Measurements from ENCODE around the gene GSAP.
"Not testable (repeated sequence)": the region's sequence is repeated elsewhere in the genome, so short reads cannot be mapped to it uniquely, and the experiment has no call there.

Gene GSAP

GRCh38 chr7:77284005-77284404 lies 132.1 kb downstream of the GSAP start:
- Histone ChIP-seq H3K27ac (ENCODE audit: low read depth, low read length) (no peak overlapping the region), H3K27me3 (ENCODE audit: control insufficient read depth, insufficient read depth, low read length) (no peaks in the 10 kb centered on the region), H3K36me3 (ENCODE audit: control insufficient read depth, insufficient read depth, low read length) (no peaks in the 10 kb centered on the region), H3K4me1 (ENCODE audit: control insufficient read depth, insufficient read depth, low read length) (no peaks in the 10 kb centered on the region), H3K4me3 (ENCODE audit: low read depth, low read length) (no peak overlapping the region), H3K9me3 (ENCODE audit: control insufficient read depth, insufficient read depth, low read depth, low read length) (no peaks in the 10 kb centered on the region; the same call in 1 of the 2 replicates), H3K9ac (ENCODE audit: low read length) (no peak overlapping the region)

GRCh38 chr7:77282897-77283296 lies 133.3 kb downstream of the GSAP start:
- Histone ChIP-seq H3K27ac (ENCODE audit: low read depth, low read length) (no peak overlapping the region), H3K4me1 (ENCODE audit: control insufficient read depth, insufficient read depth, low read length) (no peaks in the 10 kb centered on the region), H3K9ac (ENCODE audit: low read length) (no peak overlapping the region), H3K27me3 (ENCODE audit: control insufficient read depth, insufficient read depth, low read length) (no peaks in the 10 kb centered on the region), H3K4me3 (ENCODE audit: low read depth, low read length) (no peak overlapping the region), H3K9me3 (ENCODE audit: control insufficient read depth, insufficient read depth, low read depth, low read length) (no peaks in the 10 kb centered on the region; the same call in 1 of the 2 replicates), H3K36me3 (ENCODE audit: control insufficient read depth, insufficient read depth, low read length) (no peaks in the 10 kb centered on the region)

- Histone ChIP-seq H3K4me3 (ENCODE audit: low read depth, low read length) (no peak overlapping the region), H3K36me3 (ENCODE audit: control insufficient read depth, insufficient read depth, low read length) (no peaks in the 10 kb centered on the region), H3K27me3 (ENCODE audit: control insufficient read depth, insufficient read depth, low read length) (no peaks in the 10 kb centered on the region), H3K27ac (ENCODE audit: low read depth, low read length) (no peak overlapping the region), H3K9ac (ENCODE audit: low read length) (no peak overlapping the region), H3K4me1 (ENCODE audit: control insufficient read depth, insufficient read depth, low read length) (no peaks in the 10 kb centered on the region), H3K9me3 (ENCODE audit: control insufficient read depth, insufficient read depth, low read depth, low read length) (no peaks in the 10 kb centered on the region; the same call in 1 of the 2 replicates)
These were observed 134.2 kb downstream of the GSAP start for GRCh38 chr7:77281780-77282478.

- Histone ChIP-seq H3K4me1 (ENCODE audit: control insufficient read depth, insufficient read depth, low read length) (no peaks in the 10 kb centered on the region), H3K27ac (ENCODE audit: low read depth, low read length) (no peak overlapping the region), H3K9me3 (ENCODE audit: control insufficient read depth, insufficient read depth, low read depth, low read length) (no peaks in the 10 kb centered on the region), H3K9ac (ENCODE audit: low read length) (no peak overlapping the region), H3K27me3 (ENCODE audit: control insufficient read depth, insufficient read depth, low read length) (no peaks in the 10 kb centered on the region), H3K36me3 (ENCODE audit: control insufficient read depth, insufficient read depth, low read length) (no peaks in the 10 kb centered on the region), H3K4me3 (ENCODE audit: low read depth, low read length) (no peak overlapping the region)
These were observed 140.0 kb downstream of the GSAP start for GRCh38 chr7:77276120-77276519.

- not testable (repeated sequence) for H3K4me3 ChIP-seq (ENCODE audit: low read depth, low read length); H3K4me1 ChIP-seq (ENCODE audit: control insufficient read depth, insufficient read depth, low read length); H3K9ac ChIP-seq (ENCODE audit: low read length); H3K27ac ChIP-seq (ENCODE audit: low read depth, low read length); H3K36me3 ChIP-seq (ENCODE audit: control insufficient read depth, insufficient read depth, low read length); H3K27me3 ChIP-seq (ENCODE audit: control insufficient read depth, insufficient read depth, low read length); H3K9me3 ChIP-seq (ENCODE audit: control insufficient read depth, insufficient read depth, low read depth, low read length)
These were observed 140.5 kb downstream of the GSAP start for GRCh38 chr7:77275663-77276062.

GRCh38 chr7:77271766-77272165 lies 144.4 kb downstream of the GSAP start:
- H3K27me3 ChIP-seq (ENCODE audit: control insufficient read depth, insufficient read depth, low read length): no peaks in the 10 kb centered on the region
- no peaks in the 10 kb centered on the region for H3K4me1 ChIP-seq (ENCODE audit: control insufficient read depth, insufficient read depth, low read length)
- no peaks in the 10 kb centered on the region for H3K36me3 ChIP-seq (ENCODE audit: control insufficient read depth, insufficient read depth, low read length)
- H3K9ac ChIP-seq (ENCODE audit: low read length): no peak overlapping the region
- H3K4me3 ChIP-seq (ENCODE audit: low read depth, low read length): no peak overlapping the region
- H3K27ac ChIP-seq (ENCODE audit: low read depth, low read length): no peak overlapping the region
- H3K9me3 ChIP-seq (ENCODE audit: control insufficient read depth, insufficient read depth, low read depth, low read length): no peaks in the 10 kb centered on the region

- H3K27ac ChIP-seq (ENCODE audit: low read depth, low read length): no peak overlapping the region
These were observed 146.1 kb downstream of the GSAP start for GRCh38 chr7:77270094-77270480.

GRCh38 chr7:77269360-77270093 lies 146.6 kb downstream of the GSAP start:
- H3K9ac ChIP-seq (ENCODE audit: low read length): no peak overlapping the region

More at GRCh38 chr7:77270094-77270480, 146.1 kb downstream of the GSAP start:
- H3K9me3 ChIP-seq (ENCODE audit: control insufficient read depth, insufficient read depth, low read depth, low read length): no peaks in the 10 kb centered on the region
- no peak overlapping the region for H3K4me3 ChIP-seq (ENCODE audit: low read depth, low read length)
- H3K36me3 ChIP-seq (ENCODE audit: control insufficient read depth, insufficient read depth, low read length): no peaks in the 10 kb centered on the region
- H3K4me1 ChIP-seq (ENCODE audit: control insufficient read depth, insufficient read depth, low read length): no peaks in the 10 kb centered on the region
- H3K27me3 ChIP-seq (ENCODE audit: control insufficient read depth, insufficient read depth, low read length): no peaks in the 10 kb centered on the region
- H3K9ac ChIP-seq (ENCODE audit: low read length): no peak overlapping the region

GRCh38 chr7:77266291-77266794 lies 149.8 kb downstream of the GSAP start:
- no peak overlapping the region for H3K9ac ChIP-seq (ENCODE audit: low read length)
- H3K9me3 ChIP-seq (ENCODE audit: control insufficient read depth, insufficient read depth, low read depth, low read length): no peaks in the 10 kb centered on the region
- H3K4me3 ChIP-seq (ENCODE audit: low read depth, low read length): no peak overlapping the region
- no peaks in the 10 kb centered on the region for H3K36me3 ChIP-seq (ENCODE audit: control insufficient read depth, insufficient read depth, low read length)
- H3K27me3 ChIP-seq (ENCODE audit: control insufficient read depth, insufficient read depth, low read length): no peaks in the 10 kb centered on the region
- no peak overlapping the region for H3K27ac ChIP-seq (ENCODE audit: low read depth, low read length)
- no peaks in the 10 kb centered on the region for H3K4me1 ChIP-seq (ENCODE audit: control insufficient read depth, insufficient read depth, low read length)

More at GRCh38 chr7:77269360-77270093, 146.6 kb downstream of the GSAP start:
- H3K27ac ChIP-seq (ENCODE audit: low read depth, low read length): no peak overlapping the region
- no peaks in the 10 kb centered on the region for H3K36me3 ChIP-seq (ENCODE audit: control insufficient read depth, insufficient read depth, low read length)
- H3K4me3 ChIP-seq (ENCODE audit: low read depth, low read length): no peak overlapping the region
- H3K9me3 ChIP-seq (ENCODE audit: control insufficient read depth, insufficient read depth, low read depth, low read length): no peaks in the 10 kb centered on the region
- H3K27me3 ChIP-seq (ENCODE audit: control insufficient read depth, insufficient read depth, low read length): no peaks in the 10 kb centered on the region
- H3K4me1 ChIP-seq (ENCODE audit: control insufficient read depth, insufficient read depth, low read length): no peaks in the 10 kb centered on the region

GRCh38 chr7:77265666-77266065 lies 150.5 kb downstream of the GSAP start:
- no peaks in the 10 kb centered on the region for H3K4me1 ChIP-seq (ENCODE audit: control insufficient read depth, insufficient read depth, low read length)
- H3K4me3 ChIP-seq (ENCODE audit: low read depth, low read length): no peak overlapping the region
- no peaks in the 10 kb centered on the region for H3K9me3 ChIP-seq (ENCODE audit: control insufficient read depth, insufficient read depth, low read depth, low read length)
- H3K27ac ChIP-seq (ENCODE audit: low read depth, low read length): no peak overlapping the region
- no peaks in the 10 kb centered on the region for H3K36me3 ChIP-seq (ENCODE audit: control insufficient read depth, insufficient read depth, low read length)
- H3K9ac ChIP-seq (ENCODE audit: low read length): no peak overlapping the region
- H3K27me3 ChIP-seq (ENCODE audit: control insufficient read depth, insufficient read depth, low read length): no peaks in the 10 kb centered on the region

- Histone ChIP-seq H3K9me3 (ENCODE audit: control insufficient read depth, insufficient read depth, low read depth, low read length) (no peaks in the 10 kb centered on the region), H3K27me3 (ENCODE audit: control insufficient read depth, insufficient read depth, low read length) (no peaks in the 10 kb centered on the region), H3K4me1 (ENCODE audit: control insufficient read depth, insufficient read depth, low read length) (no peaks in the 10 kb centered on the region), H3K36me3 (ENCODE audit: control insufficient read depth, insufficient read depth, low read length) (no peaks in the 10 kb centered on the region), H3K4me3 (ENCODE audit: low read depth, low read length) (no peak overlapping the region), H3K27ac (ENCODE audit: low read depth, low read length) (no peak overlapping the region), H3K9ac (ENCODE audit: low read length) (no peak overlapping the region)
These were observed 153.8 kb downstream of the GSAP start for GRCh38 chr7:77262316-77262715.
